H9 (cell line): ENCODE data around the gene SLC35G6. TPM values are rescaled to one million over a fixed set of nuclear protein-coding genes. Genes with fewer than 3 reads are reported as not detected.

ENCODE experiments used
- DNase-seq: peaks from one replicate; pipeline ENCODE4 v3.0.0-alpha.2; 2017
- H2AFZ ChIP-seq: one replicate; pipeline ENCODE4 v1.6.1; 2013; ENCODE audit warnings: mild to moderate bottlenecking, low read length, control low read depth, moderate library complexity
- H2AK5ac ChIP-seq: 2 replicates; pipeline ENCODE4 v1.6.1; 2013; ENCODE audit warnings: low read length, control low read depth, mixed read lengths; ENCODE audit not compliant: insufficient read length
- H2BK120ac ChIP-seq: one replicate; pipeline ENCODE4 v1.6.1; 2013; ENCODE audit warnings: low read depth, mild to moderate bottlenecking, low read length, control low read depth, inconsistent platforms; ENCODE audit not compliant: poor library complexity, severe bottlenecking
- H2BK12ac ChIP-seq: 2 replicates; pipeline ENCODE4 v1.6.1; 2013; ENCODE audit warnings: low read length, control low read depth, mixed read lengths, low read depth; ENCODE audit not compliant: insufficient read length
- H2BK15ac ChIP-seq: 2 replicates; pipeline ENCODE4 v1.6.1; 2013; ENCODE audit warnings: low read depth, low read length, control low read depth
- H2BK20ac ChIP-seq: one replicate; pipeline ENCODE4 v1.6.1; 2013; ENCODE audit warnings: low read depth, mild to moderate bottlenecking, low read length, control low read depth, inconsistent platforms; ENCODE audit not compliant: poor library complexity, severe bottlenecking
- H2BK5ac ChIP-seq: 2 replicates; pipeline ENCODE4 v1.6.1; 2013; ENCODE audit warnings: low read length, control low read depth, mixed read lengths; ENCODE audit not compliant: insufficient read length
- H3K14ac ChIP-seq: 2 replicates; pipeline ENCODE4 v1.6.1; 2013; ENCODE audit warnings: low read length, control low read depth; ENCODE audit not compliant: insufficient read depth
- H3K18ac ChIP-seq: 2 replicates; pipeline ENCODE4 v1.6.1; 2013; ENCODE audit warnings: low read depth, mild to moderate bottlenecking, mixed read lengths, low read length, control low read depth; ENCODE audit not compliant: insufficient read length
- H3K23ac ChIP-seq: 2 replicates; pipeline ENCODE4 v1.6.1; 2013; ENCODE audit warnings: low read length, control low read depth, mixed read lengths, low read depth; ENCODE audit not compliant: insufficient read length
- H3K23me2 ChIP-seq: 2 replicates; pipeline ENCODE4 v1.6.1; 2013; ENCODE audit warnings: low read depth, mild to moderate bottlenecking, mixed read lengths, low read length, control low read depth; ENCODE audit not compliant: insufficient read length, poor library complexity, severe bottlenecking
- H3K27ac ChIP-seq: 2 replicates; pipeline ENCODE4 v1.5.1; 2013; ENCODE audit warnings: low read length, control low read depth, mixed read lengths, low read depth; ENCODE audit not compliant: insufficient read length
- H3K27me3 ChIP-seq: 2 replicates; pipeline ENCODE4 v1.6.1; 2013; ENCODE audit warnings: low read length, control low read depth, inconsistent platforms; ENCODE audit not compliant: insufficient read depth
- H3K4ac ChIP-seq: 2 replicates; pipeline ENCODE4 v1.6.1; 2013; ENCODE audit warnings: low read depth, mild to moderate bottlenecking, control low read depth, inconsistent platforms, low read length, moderate library complexity
- H3K4me1 ChIP-seq: 2 replicates; pipeline ENCODE4 v1.6.1; 2013; ENCODE audit warnings: low read length, control low read depth, inconsistent platforms; ENCODE audit not compliant: insufficient read depth
- H3K4me2 ChIP-seq: 2 replicates; pipeline ENCODE4 v1.6.1; 2013; ENCODE audit warnings: low read length, control low read depth, mixed read lengths; ENCODE audit not compliant: insufficient read length, insufficient read depth
- H3K56ac ChIP-seq: 2 replicates; pipeline ENCODE4 v1.6.1; 2013; ENCODE audit warnings: low read depth, mild to moderate bottlenecking, mixed read lengths, low read length, control low read depth; ENCODE audit not compliant: insufficient read length
- H3K79me1 ChIP-seq: 2 replicates; pipeline ENCODE4 v1.6.1; 2013; ENCODE audit warnings: low read depth, mild to moderate bottlenecking, moderate library complexity, low read length, control low read depth, inconsistent platforms; ENCODE audit not compliant: insufficient read depth, poor library complexity, severe bottlenecking
- H3K79me2 ChIP-seq: 2 replicates; pipeline ENCODE4 v1.6.1; 2013; ENCODE audit warnings: low read length, control low read depth, inconsistent platforms; ENCODE audit not compliant: insufficient read depth
- H3K9ac ChIP-seq: 2 replicates; pipeline ENCODE4 v1.6.1; 2013; ENCODE audit warnings: low read length, control low read depth, mixed read lengths; ENCODE audit not compliant: insufficient read length; ENCODE audit errors: extremely low read depth
- H3K9me3 ChIP-seq: one replicate; pipeline ENCODE4 v1.6.1; 2013; ENCODE audit warnings: low read depth, low read length, inconsistent platforms; ENCODE audit not compliant: control insufficient read depth
- H3T11ph ChIP-seq: one replicate; pipeline ENCODE4 v1.6.1; 2013; ENCODE audit warnings: mild to moderate bottlenecking, low read length, control low read depth, inconsistent platforms
- H4K20me1 ChIP-seq: one replicate; pipeline ENCODE4 v1.6.1; 2013; ENCODE audit not compliant: control insufficient read depth, insufficient read length, insufficient read depth
- H4K5ac ChIP-seq: 2 replicates; pipeline ENCODE4 v1.6.1; 2013; ENCODE audit warnings: low read depth, mild to moderate bottlenecking, mixed read lengths, low read length, control low read depth; ENCODE audit not compliant: insufficient read length
- H4K8ac ChIP-seq: replicated peaks from 2 replicates; pipeline ENCODE4 v1.6.1; 2013; ENCODE audit warnings: low read length, control low read depth, mixed read lengths, low read depth; ENCODE audit not compliant: insufficient read length
- H4K91ac ChIP-seq: 2 replicates; pipeline ENCODE4 v1.6.1; 2013; ENCODE audit warnings: low read depth, mild to moderate bottlenecking, moderate library complexity, mixed read lengths, low read length, control low read depth; ENCODE audit not compliant: insufficient read length
- H3K27ac Mint-ChIP-seq, 3 experiments: 2 replicates in 2 of 3; 3 replicates in 1 of 3; pipeline ENCODE4 v1.8.0; 2020 to 2021; ENCODE audit warnings: mixed read lengths in 3 of 3, mild to moderate bottlenecking in 1 of 3, moderate library complexity in 1 of 3
- H3K27me3 Mint-ChIP-seq: 2 replicates; pipeline ENCODE4 v1.8.0; 2021; ENCODE audit warnings: low read depth, mild to moderate bottlenecking, moderate library complexity, mixed read lengths
- H3K36me3 Mint-ChIP-seq, 3 experiments: 2 replicates in 2 of 3; 3 replicates in 1 of 3; pipeline ENCODE4 v1.8.0; 2020 to 2021; ENCODE audit warnings: low read depth in 3 of 3, mixed read lengths in 3 of 3; ENCODE audit not compliant: insufficient read depth in 1 of 3
- H3K4me1 Mint-ChIP-seq, 2 experiments: 2 replicates each; pipeline ENCODE4 v1.8.0; 2020; ENCODE audit warnings: mixed read lengths in 2 of 2
- H3K4me3 Mint-ChIP-seq, 2 experiments: 2 replicates in 1 of 2; 3 replicates in 1 of 2; pipeline ENCODE4 v1.8.0; 2020 to 2021; ENCODE audit warnings: mild to moderate bottlenecking in 2 of 2, mixed read lengths in 2 of 2, moderate library complexity in 1 of 2
- H3K9me3 Mint-ChIP-seq, 2 experiments: 2 replicates in 1 of 2; 3 replicates in 1 of 2; pipeline ENCODE4 v1.8.0; 2020; ENCODE audit warnings: mild to moderate bottlenecking in 2 of 2, mixed read lengths in 2 of 2, moderate library complexity in 1 of 2
- CTCF ChIP-seq: fragments of 200-600 bp; sonication (generic); conservative IDR thresholded peaks from 3 replicates; pipeline ENCODE4 v1.8.0; 2021; ENCODE audit warnings: antibody characterized with exemption, mild to moderate bottlenecking
- WGBS: extraction: QIAGEN DNeasy Blood & Tissue Kit; methylation state at CpG from one replicate; pipeline ENCODE4 v1.1.7; 2013; ENCODE audit warnings: missing lambda C conversion rate, low lambda C conversion rate, mixed read lengths; ENCODE audit not compliant: insufficient read length; ENCODE audit errors: extremely low coverage; 5-methylcytosine and 5-hydroxymethylcytosine counted together
- total RNA-seq: library from RNA; stranded (reverse); gene quantifications from 2 replicates; pipeline ENCODE4 v1.2.1, GENCODE V29; 2021

Gene SLC35G6
- total RNA-seq, 1 experiment from 2014 or later = not detected

DNA sequence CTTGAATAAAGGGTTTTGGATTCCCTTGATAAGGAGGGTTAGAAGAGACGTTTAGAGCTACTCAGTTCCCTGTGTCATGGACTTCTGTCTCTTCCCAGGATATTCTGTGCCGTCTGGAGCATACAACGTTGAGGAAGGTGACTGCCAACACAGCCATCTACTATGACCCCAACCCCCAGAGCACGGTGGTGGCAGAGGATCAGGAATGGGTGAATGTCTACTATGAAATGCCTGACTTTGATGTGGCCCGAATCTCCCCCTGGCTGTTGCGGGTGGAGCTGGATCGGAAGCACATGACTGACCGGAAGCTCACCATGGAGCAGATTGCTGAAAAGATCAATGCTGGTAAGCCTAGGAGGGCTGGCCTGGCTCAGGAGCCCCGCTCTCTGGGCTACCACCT, 27.6 kb downstream of the SLC35G6 start:
- H3K14ac ChIP-seq = no peak overlapping the region
- no peak overlapping the region for H2BK20ac ChIP-seq
- no peak overlapping the region for H2AK5ac ChIP-seq
- no peak overlapping the region for H2BK12ac ChIP-seq
- no peak overlapping the region for H3K9ac ChIP-seq
- no peaks in the 10 kb centered on the region for H3K79me2 ChIP-seq
- no peak for DNase-seq
- no peak overlapping the region for H3K23ac ChIP-seq
- H2BK120ac ChIP-seq = no peak overlapping the region
- Mint-ChIP-seq H3K4me1 (no peaks in the 10 kb centered on the region), H3K4me3 (no peak overlapping the region), H3K36me3 (peaks cover 57 to 95% (median 93%) of the 10 kb centered on the region in 3 experiments), H3K9me3 (no peaks in the 10 kb centered on the region), H3K27ac (no peak overlapping the region), H3K27me3 (no peaks in the 10 kb centered on the region)
- H3K27me3 ChIP-seq = no peaks in the 10 kb centered on the region
- H3K9me3 ChIP-seq = no peaks in the 10 kb centered on the region
- H2AFZ ChIP-seq = no peak overlapping the region
- no peak overlapping the region for H3K27ac ChIP-seq
- H3K4me2 ChIP-seq = no peak overlapping the region
- no peak overlapping the region for H3K18ac ChIP-seq
- no peak overlapping the region for H3T11ph ChIP-seq
- no peak for TF ChIP-seq CTCF
- no peak overlapping the region for H4K8ac ChIP-seq
- no peak overlapping the region for H2BK5ac ChIP-seq
- no peaks in the 10 kb centered on the region for H3K23me2 ChIP-seq
- no peak overlapping the region for H4K91ac ChIP-seq
- H3K4me1 ChIP-seq = no peaks in the 10 kb centered on the region
- no peak overlapping the region for H2BK15ac ChIP-seq
- no peak overlapping the region for H4K5ac ChIP-seq
- no peak overlapping the region for H3K56ac ChIP-seq
- no CpG with 5 or more reads among the region's 9 CpGs for WGBS
- no peak overlapping the region for H3K4ac ChIP-seq
- H3K79me1 ChIP-seq = no peaks in the 10 kb centered on the region
- H4K20me1 ChIP-seq = no peaks in the 10 kb centered on the region
